ENCODE results near the gene SLC9C1.

Gene SLC9C1

GRCh38 chr3:112090887-112091586 is 203.0 kb downstream of the SLC9C1 start:
- no peak for DNase-seq
- in situ Hi-C loops (cut with MboI; ENCODE audit: low pct_unique_long_range_greater_than_20kb, low sequenced_read_pairs): no loop called here

All from KBM-7 (cell line).